ENCODE measurements around the gene FANCC.

DNA sequence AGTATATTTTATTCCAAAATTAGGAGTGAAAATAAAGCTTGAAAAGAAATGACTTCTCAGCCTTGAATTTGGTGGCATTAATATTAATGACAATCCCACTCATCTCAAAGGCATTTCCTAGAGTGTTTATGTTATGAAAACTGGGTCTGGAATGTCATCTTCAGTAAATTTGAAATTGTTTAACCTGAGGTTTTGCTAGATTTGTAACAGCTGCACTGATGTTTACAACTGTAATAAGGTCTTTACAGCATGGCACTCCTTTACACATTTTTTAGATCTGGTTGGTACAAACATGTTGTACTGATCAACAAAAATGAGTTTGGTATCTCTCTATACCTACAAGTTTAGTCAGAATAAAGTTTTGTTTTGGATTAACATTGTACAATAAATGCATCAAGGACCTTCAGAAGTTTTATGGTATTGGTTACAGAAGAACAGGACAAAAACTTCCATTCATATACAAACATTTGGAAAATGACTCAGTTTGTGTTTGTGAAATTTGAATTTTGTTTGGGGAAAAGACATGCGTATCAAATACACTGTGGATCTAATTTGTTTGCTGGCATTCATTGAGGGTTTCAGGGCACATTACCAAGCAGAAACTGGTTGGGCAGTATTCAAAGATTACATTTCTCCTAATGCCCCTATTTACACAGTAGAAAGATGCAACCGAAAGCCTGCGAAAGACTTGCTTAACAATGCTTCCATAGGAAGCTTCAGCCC lies 11.6 kb downstream of the FANCC start:
- TF ChIP-seq FOXK2 (IDR thresholded peaks at IDR 0.05) (no peak), LEF1 (IDR thresholded peaks at IDR 0.05; ENCODE audit: borderline replicate concordance) (no peak), ELF4 (IDR thresholded peaks at IDR 0.05) (no peak), NFRKB (IDR thresholded peaks at IDR 0.05) (no peak), SUZ12 (IDR thresholded peaks at IDR 0.05) (no peak)

All from HEK293T (cell line).